ENCODE data around the gene BCL6.

Gene BCL6

GRCh38 chr3:187702507-187703033 lies 42.7 kb downstream of the BCL6 start, which contains the start of gene RTP2:
TSS of gene RTP2 (minus strand) at chr3:187702557. CDS start at chr3:187702128, 429 bp downstream.
- no peak within 1 kb of the TSS for H3K4me3 ChIP-seq (ENCODE audit: low read length)
- H3K27me3 ChIP-seq (replicated peaks; ENCODE audit: control insufficient read depth, insufficient read depth, low read length) = peaks cover 25% of the 10 kb centered on the region
- no peaks in the 10 kb centered on the region for H3K36me3 ChIP-seq (ENCODE audit: control insufficient read depth, insufficient read depth, low read length, severe bottlenecking)
- no peak within 1 kb of the TSS for H3K9ac ChIP-seq (ENCODE audit: low read length)
- no peaks in the 10 kb centered on the region for H3K9me3 ChIP-seq (ENCODE audit: control insufficient read depth, low read length)
- DNase-seq (ENCODE audit: low read depth) = peak; percentile 70
- H3K4me1 ChIP-seq (ENCODE audit: control insufficient read depth, insufficient read depth, low read length) = no peaks in the 10 kb centered on the region

DNA sequence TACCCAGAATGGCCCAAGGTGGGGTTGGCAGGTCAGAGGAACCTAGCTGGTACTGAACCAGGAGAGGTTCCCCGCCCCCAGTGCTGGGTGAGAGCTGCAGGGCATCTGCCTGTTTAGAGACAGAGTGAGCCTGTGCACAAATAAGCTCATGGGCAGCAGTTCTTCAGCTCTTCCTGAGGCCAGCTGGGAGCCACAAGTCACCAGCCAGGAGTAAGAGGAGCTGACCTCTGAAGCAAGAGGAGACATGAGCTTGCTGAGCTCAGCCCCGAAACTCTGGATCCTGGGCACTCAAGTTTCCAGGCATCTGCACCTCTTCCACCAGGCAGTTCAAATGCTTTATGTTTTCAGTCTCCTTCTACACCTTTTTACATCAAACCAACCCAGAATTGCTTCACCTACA lies 45.0 kb downstream of the BCL6 start:
- Histone ChIP-seq H3K4me1 (ENCODE audit: control insufficient read depth, insufficient read depth, low read length) (no peaks in the 10 kb centered on the region), H3K4me3 (ENCODE audit: low read length) (no peak overlapping the region), H3K36me3 (ENCODE audit: control insufficient read depth, insufficient read depth, low read length, severe bottlenecking) (no peaks in the 10 kb centered on the region), H3K9me3 (ENCODE audit: control insufficient read depth, low read length) (no peaks in the 10 kb centered on the region), H3K9ac (ENCODE audit: low read length) (no peak overlapping the region), H3K27me3 (replicated peaks; ENCODE audit: control insufficient read depth, insufficient read depth, low read length) (peaks cover 27% of the 10 kb centered on the region)
- no peak for DNase-seq (ENCODE audit: low read depth)

GRCh38 chr3:187698499-187699399 lies 46.5 kb downstream of the BCL6 start:
- Histone ChIP-seq H3K9ac (ENCODE audit: low read length) (no peak overlapping the region), H3K36me3 (ENCODE audit: control insufficient read depth, insufficient read depth, low read length, severe bottlenecking) (no peaks in the 10 kb centered on the region), H3K9me3 (ENCODE audit: control insufficient read depth, low read length) (no peaks in the 10 kb centered on the region), H3K4me3 (ENCODE audit: low read length) (no peak overlapping the region), H3K27me3 (replicated peaks; ENCODE audit: control insufficient read depth, insufficient read depth, low read length) (peaks cover 27% of the 10 kb centered on the region), H3K4me1 (ENCODE audit: control insufficient read depth, insufficient read depth, low read length) (no peaks in the 10 kb centered on the region)
- no peak for DNase-seq (ENCODE audit: low read depth)

DNA sequence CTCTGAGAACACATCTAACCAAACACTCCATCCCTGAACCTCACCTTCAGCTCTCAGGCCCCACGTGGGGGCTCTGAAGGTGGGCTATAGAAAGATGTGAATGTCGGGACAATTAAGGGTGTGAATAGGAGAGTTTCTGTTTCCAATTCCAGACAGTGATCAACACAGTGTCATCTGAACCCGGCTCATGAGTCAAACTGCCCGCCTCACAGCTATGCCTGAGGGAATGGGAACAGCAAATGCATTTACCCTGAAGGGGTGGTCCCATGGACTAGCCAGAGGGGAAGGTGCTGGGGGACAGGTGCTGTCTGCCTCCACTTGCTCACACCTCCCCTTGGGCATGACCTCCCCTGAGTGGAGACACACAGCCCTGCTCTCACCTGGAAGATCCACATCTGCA lies 49.2 kb downstream of the BCL6 start:
- no peak for DNase-seq (ENCODE audit: low read depth)
- Histone ChIP-seq H3K27me3 (replicated peaks; ENCODE audit: control insufficient read depth, insufficient read depth, low read length) (peaks cover 27% of the 10 kb centered on the region), H3K4me1 (ENCODE audit: control insufficient read depth, insufficient read depth, low read length) (no peaks in the 10 kb centered on the region), H3K9ac (ENCODE audit: low read length) (no peak overlapping the region), H3K4me3 (ENCODE audit: low read length) (no peak overlapping the region), H3K9me3 (ENCODE audit: control insufficient read depth, low read length) (no peaks in the 10 kb centered on the region), H3K36me3 (ENCODE audit: control insufficient read depth, insufficient read depth, low read length, severe bottlenecking) (no peaks in the 10 kb centered on the region)

DNA sequence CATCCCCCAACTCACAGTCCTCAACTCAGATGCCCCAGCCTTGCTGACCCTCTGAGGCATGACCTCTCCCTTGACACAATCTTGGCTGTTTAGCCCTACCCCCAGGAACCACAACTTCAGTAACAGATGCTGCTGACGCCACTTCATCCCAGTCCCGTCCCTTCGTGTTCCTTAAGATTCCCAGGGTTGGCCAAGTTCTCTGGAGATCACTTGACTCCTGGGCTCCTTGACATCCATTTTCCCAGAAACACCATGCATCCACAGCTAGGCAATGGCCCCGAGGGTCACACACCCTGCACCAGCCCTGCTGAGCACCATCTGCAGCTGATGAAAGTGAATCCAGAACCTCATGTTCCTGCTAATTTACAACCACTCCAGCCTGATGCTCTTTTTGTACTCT lies 49.8 kb downstream of the BCL6 start:
- H3K36me3 ChIP-seq (ENCODE audit: control insufficient read depth, insufficient read depth, low read length, severe bottlenecking) = no peaks in the 10 kb centered on the region
- H3K9me3 ChIP-seq (ENCODE audit: control insufficient read depth, low read length) = no peaks in the 10 kb centered on the region
- H3K9ac ChIP-seq (ENCODE audit: low read length) = no peak overlapping the region
- no peaks in the 10 kb centered on the region for H3K4me1 ChIP-seq (ENCODE audit: control insufficient read depth, insufficient read depth, low read length)
- peaks cover 22% of the 10 kb centered on the region for H3K27me3 ChIP-seq (replicated peaks; ENCODE audit: control insufficient read depth, insufficient read depth, low read length)
- DNase-seq (ENCODE audit: low read depth) = no peak
- H3K4me3 ChIP-seq (ENCODE audit: low read length) = no peak overlapping the region

DNA sequence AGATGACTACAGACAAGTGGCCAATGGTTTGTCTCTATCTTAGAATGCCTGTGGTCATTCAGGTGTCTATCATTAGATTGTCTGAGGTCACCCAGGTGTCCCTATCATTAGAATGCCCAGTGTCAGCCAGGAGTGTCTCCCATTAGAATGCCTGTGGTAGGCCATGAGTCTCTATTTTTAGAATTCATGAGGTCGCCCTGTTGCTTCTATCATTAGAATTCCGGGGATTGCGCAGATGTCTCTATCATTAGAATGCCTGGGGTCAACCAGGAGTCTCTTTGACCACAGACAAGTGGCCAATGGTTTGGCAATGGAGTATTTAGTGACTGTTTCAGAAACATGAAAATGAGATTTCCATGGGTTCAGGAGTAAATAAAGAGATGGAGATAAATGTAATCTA lies 50.5 kb downstream of the BCL6 start:
- H3K27me3 ChIP-seq (replicated peaks; ENCODE audit: control insufficient read depth, insufficient read depth, low read length) = peaks cover 16% of the 10 kb centered on the region
- no peak overlapping the region for H3K9ac ChIP-seq (ENCODE audit: low read length)
- DNase-seq (ENCODE audit: low read depth) = no peak
- H3K9me3 ChIP-seq (ENCODE audit: control insufficient read depth, low read length) = no peaks in the 10 kb centered on the region
- H3K4me3 ChIP-seq (ENCODE audit: low read length) = no peak overlapping the region
- no peaks in the 10 kb centered on the region for H3K36me3 ChIP-seq (ENCODE audit: control insufficient read depth, insufficient read depth, low read length, severe bottlenecking)
- no peaks in the 10 kb centered on the region for H3K4me1 ChIP-seq (ENCODE audit: control insufficient read depth, insufficient read depth, low read length)

DNA sequence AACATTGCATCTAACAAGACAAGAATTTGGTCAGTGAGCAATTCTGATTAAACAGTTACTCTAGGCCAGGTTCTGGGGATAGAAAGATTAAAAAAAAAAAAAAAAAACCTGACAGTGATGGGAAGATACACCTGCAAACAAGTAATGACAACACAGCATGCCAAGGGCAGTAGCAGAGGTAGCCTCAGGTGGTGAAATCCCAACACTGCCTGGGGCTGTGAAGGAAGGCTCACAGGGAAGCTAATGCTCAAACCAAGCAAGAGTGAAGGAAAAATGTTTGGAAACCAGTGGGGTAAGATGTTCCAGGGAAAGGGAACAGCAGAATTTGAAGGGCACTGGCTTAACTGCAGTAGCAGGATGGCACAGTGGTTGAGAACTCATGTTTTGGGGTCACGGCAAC lies 51.8 kb downstream of the BCL6 start:
- Histone ChIP-seq H3K9me3 (ENCODE audit: control insufficient read depth, low read length) (no peaks in the 10 kb centered on the region), H3K36me3 (ENCODE audit: control insufficient read depth, insufficient read depth, low read length, severe bottlenecking) (no peaks in the 10 kb centered on the region), H3K4me1 (ENCODE audit: control insufficient read depth, insufficient read depth, low read length) (no peaks in the 10 kb centered on the region), H3K27me3 (replicated peaks; ENCODE audit: control insufficient read depth, insufficient read depth, low read length) (peaks cover 10% of the 10 kb centered on the region), H3K4me3 (ENCODE audit: low read length) (no peak overlapping the region), H3K9ac (ENCODE audit: low read length) (no peak overlapping the region)
- no peak for DNase-seq (ENCODE audit: low read depth)

GRCh38 chr3:187689984-187690383 lies 55.3 kb downstream of the BCL6 start:
- Histone ChIP-seq H3K9me3 (ENCODE audit: control insufficient read depth, low read length) (peaks cover 14% of the 10 kb centered on the region), H3K4me3 (ENCODE audit: low read length) (no peak overlapping the region), H3K9ac (ENCODE audit: low read length) (no peak overlapping the region), H3K27me3 (replicated peaks; ENCODE audit: control insufficient read depth, insufficient read depth, low read length) (peaks cover 7% of the 10 kb centered on the region), H3K36me3 (ENCODE audit: control insufficient read depth, insufficient read depth, low read length, severe bottlenecking) (no peaks in the 10 kb centered on the region), H3K4me1 (ENCODE audit: control insufficient read depth, insufficient read depth, low read length) (no peaks in the 10 kb centered on the region)
- no peak for DNase-seq (ENCODE audit: low read depth)

DNA sequence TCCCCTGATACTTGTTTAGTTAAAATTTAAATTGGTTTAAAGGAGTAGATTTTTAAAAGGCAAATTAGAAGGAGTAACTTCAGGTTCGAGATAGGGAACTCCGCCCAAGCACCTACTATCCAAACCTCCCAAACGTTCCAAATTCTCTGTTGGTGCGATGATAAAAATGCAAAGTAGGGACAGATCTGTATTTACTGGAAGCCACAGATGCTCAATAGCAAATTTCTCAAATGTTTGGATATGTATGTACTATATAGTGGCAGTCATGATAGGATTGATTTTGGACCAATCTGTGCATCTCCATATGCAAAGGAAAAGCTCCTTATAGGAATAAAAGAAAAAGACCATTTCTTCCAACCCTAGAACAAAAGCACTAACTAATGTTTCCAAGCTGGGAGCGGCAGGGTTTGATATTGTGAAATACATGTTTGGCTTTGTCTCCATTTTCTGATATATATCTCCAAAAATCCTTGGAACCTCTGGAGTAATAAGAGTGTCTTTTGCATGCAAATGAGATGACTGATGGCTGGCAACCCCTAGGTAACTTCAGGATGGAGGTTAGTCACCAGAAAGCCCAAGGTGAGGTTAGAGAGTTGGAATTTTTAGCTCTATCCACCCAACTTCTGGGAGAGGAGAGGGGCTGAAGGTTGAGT lies 58.5 kb downstream of the BCL6 start:
- Histone ChIP-seq H3K9ac (ENCODE audit: low read length) (no peak overlapping the region), H3K4me3 (ENCODE audit: low read length) (no peak overlapping the region), H3K27me3 (replicated peaks; ENCODE audit: control insufficient read depth, insufficient read depth, low read length) (peaks cover 7% of the 10 kb centered on the region), H3K9me3 (ENCODE audit: control insufficient read depth, low read length) (peaks cover 21% of the 10 kb centered on the region), H3K4me1 (ENCODE audit: control insufficient read depth, insufficient read depth, low read length) (no peaks in the 10 kb centered on the region), H3K36me3 (ENCODE audit: control insufficient read depth, insufficient read depth, low read length, severe bottlenecking) (no peaks in the 10 kb centered on the region)
- no peak for DNase-seq (ENCODE audit: low read depth)

GRCh38 chr3:187685948-187686347 lies 59.3 kb downstream of the BCL6 start:
- Histone ChIP-seq H3K4me3 (ENCODE audit: low read length) (no peak overlapping the region), H3K9me3 (ENCODE audit: control insufficient read depth, low read length) (peaks cover 21% of the 10 kb centered on the region)
- no peak for DNase-seq (ENCODE audit: low read depth)

DNA sequence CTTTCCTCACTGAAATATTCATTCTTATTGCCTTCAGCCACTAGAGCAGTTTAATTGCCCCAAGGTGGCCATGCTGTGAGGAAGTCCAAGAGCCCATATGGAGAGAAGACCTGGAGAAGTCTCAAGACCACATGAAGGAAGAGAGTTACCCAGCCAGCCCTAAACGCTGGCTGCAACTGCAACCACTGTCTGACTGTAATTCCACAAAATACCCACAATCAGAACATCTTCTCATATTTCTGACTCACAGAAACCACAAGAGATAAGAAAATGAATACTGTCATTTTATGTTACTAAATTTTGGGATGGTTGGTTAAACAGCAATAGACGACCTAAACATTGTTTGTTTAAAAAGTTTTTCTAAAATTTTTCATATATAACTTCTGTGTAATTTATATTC lies 60.4 kb downstream of the BCL6 start:
- H3K9ac ChIP-seq (ENCODE audit: low read length) = no peak overlapping the region
- no peak for DNase-seq (ENCODE audit: low read depth)
- H3K4me1 ChIP-seq (ENCODE audit: control insufficient read depth, insufficient read depth, low read length) = no peaks in the 10 kb centered on the region
- H3K36me3 ChIP-seq (ENCODE audit: control insufficient read depth, insufficient read depth, low read length, severe bottlenecking) = no peaks in the 10 kb centered on the region
- H3K27me3 ChIP-seq (replicated peaks; ENCODE audit: control insufficient read depth, insufficient read depth, low read length) = peaks cover 7% of the 10 kb centered on the region
- H3K9me3 ChIP-seq (ENCODE audit: control insufficient read depth, low read length) = peaks cover 21% of the 10 kb centered on the region
- H3K4me3 ChIP-seq (ENCODE audit: low read length) = no peak overlapping the region

More at GRCh38 chr3:187685948-187686347, 59.3 kb downstream of the BCL6 start:
- Histone ChIP-seq H3K4me1 (ENCODE audit: control insufficient read depth, insufficient read depth, low read length) (no peaks in the 10 kb centered on the region), H3K9ac (ENCODE audit: low read length) (no peak overlapping the region), H3K36me3 (ENCODE audit: control insufficient read depth, insufficient read depth, low read length, severe bottlenecking) (no peaks in the 10 kb centered on the region), H3K27me3 (replicated peaks; ENCODE audit: control insufficient read depth, insufficient read depth, low read length) (peaks cover 7% of the 10 kb centered on the region)

Measured in adipocyte (in vitro differentiated cells).